ENCODE results near the gene PALM. TPM values are rescaled to one million over a fixed set of nuclear protein-coding genes. Genes with fewer than 3 reads are reported as not detected.

PALM gene
- total RNA-seq, 1 experiment from 2014 or later, result 14.4 TPM

DNA sequence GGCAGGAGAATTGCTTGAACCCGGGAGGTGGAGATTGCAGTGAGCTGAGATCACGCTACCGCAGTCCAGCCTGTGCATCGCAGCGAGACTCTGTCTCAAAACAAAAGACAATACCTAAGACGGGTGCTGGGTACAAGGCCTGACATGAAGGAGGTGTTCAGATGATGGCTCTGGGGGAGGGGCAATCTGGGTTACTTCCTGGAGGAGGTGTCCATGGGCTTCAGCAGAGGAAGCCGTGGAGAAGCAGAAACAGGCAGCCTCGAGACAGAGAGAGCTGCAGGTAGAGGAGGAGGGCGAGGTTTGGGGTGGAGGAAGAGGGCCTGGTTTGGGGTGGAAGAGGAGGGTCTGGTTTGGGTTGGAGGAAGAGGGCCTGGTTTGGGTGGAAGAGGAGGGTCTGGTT is 45.8 kb downstream of the PALM start:
- H3K27ac ChIP-seq (ENCODE audit: low read length), result no peak overlapping the region
- BruUV-seq (replicated peaks), result no TSS peak
- TF ChIP-seq, protein P1, sequence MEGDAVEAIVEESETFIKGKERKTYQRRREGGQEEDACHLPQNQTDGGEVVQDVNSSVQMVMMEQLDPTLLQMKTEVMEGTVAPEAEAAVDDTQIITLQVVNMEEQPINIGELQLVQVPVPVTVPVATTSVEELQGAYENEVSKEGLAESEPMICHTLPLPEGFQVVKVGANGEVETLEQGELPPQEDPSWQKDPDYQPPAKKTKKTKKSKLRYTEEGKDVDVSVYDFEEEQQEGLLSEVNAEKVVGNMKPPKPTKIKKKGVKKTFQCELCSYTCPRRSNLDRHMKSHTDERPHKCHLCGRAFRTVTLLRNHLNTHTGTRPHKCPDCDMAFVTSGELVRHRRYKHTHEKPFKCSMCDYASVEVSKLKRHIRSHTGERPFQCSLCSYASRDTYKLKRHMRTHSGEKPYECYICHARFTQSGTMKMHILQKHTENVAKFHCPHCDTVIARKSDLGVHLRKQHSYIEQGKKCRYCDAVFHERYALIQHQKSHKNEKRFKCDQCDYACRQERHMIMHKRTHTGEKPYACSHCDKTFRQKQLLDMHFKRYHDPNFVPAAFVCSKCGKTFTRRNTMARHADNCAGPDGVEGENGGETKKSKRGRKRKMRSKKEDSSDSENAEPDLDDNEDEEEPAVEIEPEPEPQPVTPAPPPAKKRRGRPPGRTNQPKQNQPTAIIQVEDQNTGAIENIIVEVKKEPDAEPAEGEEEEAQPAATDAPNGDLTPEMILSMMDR (IDR thresholded peaks at IDR 0.05), result no peak
- TF ChIP-seq POLR2AphosphoS5 (IDR thresholded peaks at IDR 0.05; ENCODE audit: low read depth, low read length) (no peak), TCF7L2 (IDR thresholded peaks at IDR 0.05; ENCODE audit: low read depth, low read length) (no peak), SIN3A (IDR thresholded peaks at IDR 0.05; ENCODE audit: borderline replicate concordance, insufficient read depth, low read depth, low read length) (no peak)
- TF ChIP-seq, protein P2, sequence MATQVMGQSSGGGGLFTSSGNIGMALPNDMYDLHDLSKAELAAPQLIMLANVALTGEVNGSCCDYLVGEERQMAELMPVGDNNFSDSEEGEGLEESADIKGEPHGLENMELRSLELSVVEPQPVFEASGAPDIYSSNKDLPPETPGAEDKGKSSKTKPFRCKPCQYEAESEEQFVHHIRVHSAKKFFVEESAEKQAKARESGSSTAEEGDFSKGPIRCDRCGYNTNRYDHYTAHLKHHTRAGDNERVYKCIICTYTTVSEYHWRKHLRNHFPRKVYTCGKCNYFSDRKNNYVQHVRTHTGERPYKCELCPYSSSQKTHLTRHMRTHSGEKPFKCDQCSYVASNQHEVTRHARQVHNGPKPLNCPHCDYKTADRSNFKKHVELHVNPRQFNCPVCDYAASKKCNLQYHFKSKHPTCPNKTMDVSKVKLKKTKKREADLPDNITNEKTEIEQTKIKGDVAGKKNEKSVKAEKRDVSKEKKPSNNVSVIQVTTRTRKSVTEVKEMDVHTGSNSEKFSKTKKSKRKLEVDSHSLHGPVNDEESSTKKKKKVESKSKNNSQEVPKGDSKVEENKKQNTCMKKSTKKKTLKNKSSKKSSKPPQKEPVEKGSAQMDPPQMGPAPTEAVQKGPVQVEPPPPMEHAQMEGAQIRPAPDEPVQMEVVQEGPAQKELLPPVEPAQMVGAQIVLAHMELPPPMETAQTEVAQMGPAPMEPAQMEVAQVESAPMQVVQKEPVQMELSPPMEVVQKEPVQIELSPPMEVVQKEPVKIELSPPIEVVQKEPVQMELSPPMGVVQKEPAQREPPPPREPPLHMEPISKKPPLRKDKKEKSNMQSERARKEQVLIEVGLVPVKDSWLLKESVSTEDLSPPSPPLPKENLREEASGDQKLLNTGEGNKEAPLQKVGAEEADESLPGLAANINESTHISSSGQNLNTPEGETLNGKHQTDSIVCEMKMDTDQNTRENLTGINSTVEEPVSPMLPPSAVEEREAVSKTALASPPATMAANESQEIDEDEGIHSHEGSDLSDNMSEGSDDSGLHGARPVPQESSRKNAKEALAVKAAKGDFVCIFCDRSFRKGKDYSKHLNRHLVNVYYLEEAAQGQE (IDR thresholded peaks at IDR 0.05; ENCODE audit: insufficient read depth in 1 of 2, low read depth in 2 of 2, low read length in 1 of 2), result no peak
- no peak overlapping the region for H3K4me3 ChIP-seq (ENCODE audit: low read depth in 2 of 2, low read length in 2 of 2)
- H3K9me3 ChIP-seq (ENCODE audit: control insufficient read depth, insufficient read depth, low read depth, low read length), result no peaks in the 10 kb centered on the region
- ATAC-seq (no peak), DNase-seq (ENCODE audit: low read depth, low spot score) (no peak)
- intact Hi-C loops (cut with micrococcal nuclease; ENCODE audit: unreplicated experiment) (no loop called here), in situ Hi-C loops (cut with HindIII; ENCODE audit: low pct_unique_long_range_greater_than_20kb, low sequenced_read_pairs) (no loop called here)
- ChIA-PET CTCF (no interaction called here), POLR2A (interaction anchor here (0.6 kb wide), 1 partner anchor 350 kb away, joined by 3 read pairs; the partner anchor contains the start of gene GPX4)
- peaks cover 15% of the 10 kb centered on the region for H3K4me1 ChIP-seq (ENCODE audit: control insufficient read depth, insufficient read depth, low read length)
- no peaks in the 10 kb centered on the region for H3K36me3 ChIP-seq (ENCODE audit: control insufficient read depth, insufficient read depth, low read length)
- H3K27me3 ChIP-seq (ENCODE audit: control insufficient read depth, insufficient read depth, low read length), result no peaks in the 10 kb centered on the region

DNA sequence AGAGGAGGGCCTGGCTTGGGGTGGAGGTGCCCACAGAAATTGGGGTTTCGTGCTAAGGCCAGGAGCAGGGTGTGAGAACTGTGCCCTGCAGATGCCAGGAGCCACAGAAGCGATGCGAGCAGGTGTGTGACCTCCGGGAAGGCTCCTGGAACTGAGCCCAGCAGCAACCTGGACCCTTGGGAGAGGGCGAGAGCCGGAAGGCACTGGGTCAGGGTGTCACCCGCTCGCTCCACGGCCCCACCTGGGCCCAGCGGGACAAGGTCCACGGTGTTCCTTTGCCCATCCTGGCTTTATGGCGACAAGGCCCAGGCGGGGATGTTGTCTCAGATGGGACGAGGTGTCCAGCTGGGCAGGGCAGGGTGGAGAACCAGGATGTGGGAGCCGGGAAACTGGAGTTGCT is 46.3 kb downstream of the PALM start:
- H3K9me3 ChIP-seq (ENCODE audit: control insufficient read depth, insufficient read depth, low read depth, low read length), result no peaks in the 10 kb centered on the region
- TF ChIP-seq POLR2AphosphoS5 (IDR thresholded peaks at IDR 0.05; ENCODE audit: low read depth, low read length) (no peak), TCF7L2 (IDR thresholded peaks at IDR 0.05; ENCODE audit: low read depth, low read length) (no peak), SIN3A (IDR thresholded peaks at IDR 0.05; ENCODE audit: borderline replicate concordance, insufficient read depth, low read depth, low read length) (no peak)
- TF ChIP-seq, protein P1 (IDR thresholded peaks at IDR 0.05), result no peak
- TF ChIP-seq, protein P2 (IDR thresholded peaks at IDR 0.05; ENCODE audit: insufficient read depth in 1 of 2, low read depth in 2 of 2, low read length in 1 of 2), result no peak
- POLR2A ChIA-PET, result interaction anchor here (0.6 kb wide), 1 partner anchor 349 kb away, joined by 3 read pairs; the partner anchor contains the start of gene GPX4
- no peak for ATAC-seq
- intact Hi-C loops (cut with micrococcal nuclease; ENCODE audit: unreplicated experiment), result no loop called here
- no peak overlapping the region for H3K27ac ChIP-seq (ENCODE audit: low read length)
- no peaks in the 10 kb centered on the region for H3K27me3 ChIP-seq (ENCODE audit: control insufficient read depth, insufficient read depth, low read length)
- H3K36me3 ChIP-seq (ENCODE audit: control insufficient read depth, insufficient read depth, low read length), result no peaks in the 10 kb centered on the region
- H3K4me3 ChIP-seq (ENCODE audit: low read depth in 2 of 2, low read length in 2 of 2), result no peak overlapping the region
- peaks cover 15% of the 10 kb centered on the region for H3K4me1 ChIP-seq (ENCODE audit: control insufficient read depth, insufficient read depth, low read length)
- in situ Hi-C loops (cut with HindIII; ENCODE audit: low pct_unique_long_range_greater_than_20kb, low sequenced_read_pairs), result no loop called here
- DNase-seq (ENCODE audit: low read depth, low spot score), result no peak
- no TSS peak for BruUV-seq (replicated peaks)
- CTCF ChIA-PET, result no interaction called here
